DOHH2 (cell line): Measurements from ENCODE around the gene GXYLT2.

Experiments
- EZH2phosphoT487 ChIP-seq: fragments of 200-600 bp; sonication (generic); IDR thresholded peaks from 2 replicates; pipeline ENCODE4 v1.6.1; 2017; ENCODE audit warnings: borderline replicate concordance, mild to moderate bottlenecking, antibody characterized with exemption, low read length, moderate library complexity, mixed read lengths
- TF ChIP-seq, protein P1 (sequence below): fragments of 200-600 bp; sonication (generic); IDR thresholded peaks from one replicate; pipeline ENCODE4 v1.5.1; 2014; ENCODE audit warnings: antibody characterized with exemption, mild to moderate bottlenecking, low read depth, low read length; ENCODE audit not compliant: poor library complexity, severe bottlenecking

DNA sequence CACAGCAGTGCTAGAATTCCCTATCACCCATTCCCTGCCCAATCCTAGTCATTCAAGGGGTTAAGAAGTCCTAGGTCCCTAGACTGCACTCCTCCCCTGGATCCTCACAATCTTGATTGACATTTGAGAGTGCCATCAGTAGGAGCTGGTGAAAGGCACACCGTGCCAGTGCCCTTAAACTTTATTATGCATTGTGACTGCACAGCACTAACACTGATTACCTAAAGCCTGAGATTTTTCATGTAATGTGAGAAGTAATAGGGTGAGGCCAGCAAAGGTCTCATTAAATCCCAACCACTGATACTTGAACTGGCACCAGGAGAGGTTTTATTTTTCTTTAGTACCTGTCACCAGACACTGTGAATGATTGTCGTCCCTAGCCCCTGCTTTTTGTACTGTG lies 16.3 kb downstream of the GXYLT2 start:
- TF ChIP-seq, protein P1, sequence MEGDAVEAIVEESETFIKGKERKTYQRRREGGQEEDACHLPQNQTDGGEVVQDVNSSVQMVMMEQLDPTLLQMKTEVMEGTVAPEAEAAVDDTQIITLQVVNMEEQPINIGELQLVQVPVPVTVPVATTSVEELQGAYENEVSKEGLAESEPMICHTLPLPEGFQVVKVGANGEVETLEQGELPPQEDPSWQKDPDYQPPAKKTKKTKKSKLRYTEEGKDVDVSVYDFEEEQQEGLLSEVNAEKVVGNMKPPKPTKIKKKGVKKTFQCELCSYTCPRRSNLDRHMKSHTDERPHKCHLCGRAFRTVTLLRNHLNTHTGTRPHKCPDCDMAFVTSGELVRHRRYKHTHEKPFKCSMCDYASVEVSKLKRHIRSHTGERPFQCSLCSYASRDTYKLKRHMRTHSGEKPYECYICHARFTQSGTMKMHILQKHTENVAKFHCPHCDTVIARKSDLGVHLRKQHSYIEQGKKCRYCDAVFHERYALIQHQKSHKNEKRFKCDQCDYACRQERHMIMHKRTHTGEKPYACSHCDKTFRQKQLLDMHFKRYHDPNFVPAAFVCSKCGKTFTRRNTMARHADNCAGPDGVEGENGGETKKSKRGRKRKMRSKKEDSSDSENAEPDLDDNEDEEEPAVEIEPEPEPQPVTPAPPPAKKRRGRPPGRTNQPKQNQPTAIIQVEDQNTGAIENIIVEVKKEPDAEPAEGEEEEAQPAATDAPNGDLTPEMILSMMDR: no peak
- no peak for TF ChIP-seq EZH2phosphoT487
